ENCODE data around the gene TYRP1. TPM values are rescaled to one million over a fixed set of nuclear protein-coding genes. Genes with fewer than 3 reads are reported as not detected.
"Not testable (repeated sequence)": the region's sequence is repeated elsewhere in the genome, so short reads cannot be mapped to it uniquely, and the experiment has no call there.

Gene TYRP1
- total RNA-seq (2014; rRNA removed; shearing (Covaris generic)): 0.20 and 0.74 TPM in 2 replicates
- polyA plus RNA-seq (2015; cell fraction: cytosol; rRNA removed): 0.09 and 0.15 TPM in 2 replicates
- polyA plus RNA-seq (2015; cell fraction: nucleus; rRNA removed): 0.43 and 0.51 TPM in 2 replicates

- DNase-seq (ENCODE audit: low read depth): no peak
Measured at GRCh38 chr9:12693141-12693540, at the start of gene TYRP1. TYRP1 (plus strand) TSS chr9:12693385; CDS start chr9:12693997, 612 bp downstream.

- DNase-seq (ENCODE audit: low read depth): no peak
Measured at GRCh38 chr9:12643686-12644085, 49.5 kb upstream of the TYRP1 start.

GRCh38 chr9:12648925-12649324 lies 44.3 kb upstream of the TYRP1 start:
- DNase-seq (ENCODE audit: low read depth): no peak

GRCh38 chr9:12651125-12651524 lies 42.1 kb upstream of the TYRP1 start:
- no peak for DNase-seq (ENCODE audit: low read depth)

- DNase-seq (ENCODE audit: low read depth): no peak
Measured at GRCh38 chr9:12652973-12653372, 40.2 kb upstream of the TYRP1 start.

- DNase-seq (ENCODE audit: low read depth): no peak
Measured at GRCh38 chr9:12656803-12657202, 36.4 kb upstream of the TYRP1 start.

- no peak for DNase-seq (ENCODE audit: low read depth)
Measured at GRCh38 chr9:12657233-12657632, 36.0 kb upstream of the TYRP1 start.

GRCh38 chr9:12657998-12658397 lies 35.2 kb upstream of the TYRP1 start:
- no peak for DNase-seq (ENCODE audit: low read depth)

- DNase-seq (ENCODE audit: low read depth): no peak
Measured at GRCh38 chr9:12658531-12659209, 34.5 kb upstream of the TYRP1 start.

- no peak for DNase-seq (ENCODE audit: low read depth)
Measured at GRCh38 chr9:12659220-12659619, 34.0 kb upstream of the TYRP1 start.

GRCh38 chr9:12666813-12667212 lies 26.4 kb upstream of the TYRP1 start:
- DNase-seq (ENCODE audit: low read depth): peak; percentile 25

GRCh38 chr9:12667892-12668291 lies 25.3 kb upstream of the TYRP1 start:
- DNase-seq (ENCODE audit: low read depth): peak; percentile 5

GRCh38 chr9:12670006-12670405 lies 23.2 kb upstream of the TYRP1 start:
- no peak for DNase-seq (ENCODE audit: low read depth)

- no peak for DNase-seq (ENCODE audit: low read depth)
Measured at GRCh38 chr9:12674961-12675360, 18.2 kb upstream of the TYRP1 start.

GRCh38 chr9:12677462-12678126 lies 15.6 kb upstream of the TYRP1 start:
- not testable (repeated sequence) for DNase-seq (ENCODE audit: low read depth)

GRCh38 chr9:12680341-12680740 lies 12.8 kb upstream of the TYRP1 start:
- peak; percentile 12 for DNase-seq (ENCODE audit: low read depth)

- DNase-seq (ENCODE audit: low read depth): no peak
Measured at GRCh38 chr9:12680757-12681156, 12.4 kb upstream of the TYRP1 start.

- DNase-seq (ENCODE audit: low read depth): peak; percentile 28
Measured at GRCh38 chr9:12681620-12682019, 11.6 kb upstream of the TYRP1 start.

- DNase-seq (ENCODE audit: low read depth): peak; percentile 26
Measured at GRCh38 chr9:12684974-12685373, 8.2 kb upstream of the TYRP1 start.

GRCh38 chr9:12689233-12689632 lies 4.0 kb upstream of the TYRP1 start:
- DNase-seq (ENCODE audit: low read depth): no peak

GRCh38 chr9:12694013-12694412 lies 828 bp downstream of the TYRP1 start:
- no peak for DNase-seq (ENCODE audit: low read depth)

GRCh38 chr9:12695474-12695873 lies 2.3 kb downstream of the TYRP1 start:
- no peak for DNase-seq (ENCODE audit: low read depth)
